ENCODE results near the gene HACE1. TPM values are rescaled to one million over a fixed set of nuclear protein-coding genes. Genes with fewer than 3 reads are reported as not detected.

HACE1 gene
- total RNA-seq, 1 experiment from 2014 or later, result 9.0 TPM

DNA sequence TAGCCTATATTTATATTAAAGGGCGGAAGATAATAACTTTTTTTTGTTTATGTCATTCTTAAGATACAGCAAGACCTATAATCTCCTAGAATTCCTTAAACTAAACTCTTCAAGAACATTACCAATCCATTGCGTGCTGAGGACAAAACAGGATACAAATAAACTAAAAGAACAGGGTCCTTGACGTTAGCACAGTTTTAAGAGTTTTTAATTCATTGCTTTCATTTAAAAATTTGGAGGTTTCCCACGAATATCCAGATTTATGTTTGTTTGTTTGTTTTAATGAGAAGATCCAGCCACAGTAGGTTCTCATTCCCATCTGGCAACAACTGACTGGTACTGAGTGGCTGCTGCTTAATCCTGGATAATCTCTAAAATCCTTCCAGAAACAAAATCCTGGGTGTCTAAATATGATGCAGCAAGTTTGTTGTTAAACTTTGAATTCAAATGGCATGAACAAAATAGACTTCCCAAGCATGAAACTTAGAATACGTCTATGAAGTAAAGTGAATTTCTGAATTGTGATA lies 153.7 kb downstream of the HACE1 start:
- in situ Hi-C loops (cut with HindIII; ENCODE audit: low pct_unique_long_range_greater_than_20kb, low sequenced_read_pairs), result no loop called here
- no peak for DNase-seq (ENCODE audit: low read depth, low spot score)

DNA sequence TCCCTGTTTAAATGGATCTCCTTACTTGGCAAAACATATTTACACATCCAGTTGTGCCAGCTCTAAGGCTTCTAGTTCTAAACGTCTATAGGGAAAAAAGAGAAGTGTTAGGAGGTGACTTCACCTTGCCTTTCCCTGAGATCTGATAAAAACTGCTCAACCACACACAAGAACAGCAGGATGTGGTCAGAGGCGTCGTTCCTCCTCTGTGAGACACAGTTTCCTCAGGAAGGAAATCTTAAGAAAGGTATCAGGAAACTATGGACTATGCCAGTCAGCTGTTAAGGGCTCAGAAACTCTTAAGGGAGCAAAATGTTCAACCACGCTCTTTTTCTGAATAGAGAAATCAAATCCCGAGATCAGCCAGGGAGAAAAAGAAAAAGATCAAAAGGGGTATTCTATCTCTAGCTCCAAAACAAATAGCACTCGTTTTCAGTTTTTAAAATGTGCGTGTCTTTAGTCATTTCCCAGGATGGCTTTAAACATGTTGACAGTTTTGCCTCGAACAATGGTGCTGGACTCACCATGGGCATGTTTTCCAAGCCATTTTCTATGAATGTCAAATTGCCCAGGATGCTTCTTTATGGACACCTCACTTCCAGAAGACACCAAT lies 154.5 kb downstream of the HACE1 start:
- in situ Hi-C loops (cut with HindIII; ENCODE audit: low pct_unique_long_range_greater_than_20kb, low sequenced_read_pairs), result no loop called here
- no peak for DNase-seq (ENCODE audit: low read depth, low spot score)

DNA sequence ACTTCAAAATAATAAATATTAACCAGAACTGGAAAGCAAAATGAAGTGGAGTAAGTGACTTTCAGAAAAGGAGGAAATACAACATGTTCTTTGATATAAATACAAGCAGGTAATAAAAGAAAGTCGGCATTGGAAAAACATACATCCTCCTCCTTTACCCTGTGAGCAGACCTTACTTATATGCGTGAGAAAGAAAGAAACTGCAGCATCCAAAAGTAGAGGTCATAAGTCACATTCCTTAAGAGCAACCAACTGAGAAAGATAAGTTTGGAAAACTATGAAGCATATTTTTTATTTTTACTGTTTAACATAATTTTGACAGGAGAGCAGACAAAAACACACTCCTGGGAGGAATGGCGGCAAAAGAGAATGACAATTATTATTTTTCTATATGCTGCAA lies 155.5 kb downstream of the HACE1 start:
- no peak for DNase-seq (ENCODE audit: low read depth, low spot score)
- in situ Hi-C loops (cut with HindIII; ENCODE audit: low pct_unique_long_range_greater_than_20kb, low sequenced_read_pairs), result no loop called here

DNA sequence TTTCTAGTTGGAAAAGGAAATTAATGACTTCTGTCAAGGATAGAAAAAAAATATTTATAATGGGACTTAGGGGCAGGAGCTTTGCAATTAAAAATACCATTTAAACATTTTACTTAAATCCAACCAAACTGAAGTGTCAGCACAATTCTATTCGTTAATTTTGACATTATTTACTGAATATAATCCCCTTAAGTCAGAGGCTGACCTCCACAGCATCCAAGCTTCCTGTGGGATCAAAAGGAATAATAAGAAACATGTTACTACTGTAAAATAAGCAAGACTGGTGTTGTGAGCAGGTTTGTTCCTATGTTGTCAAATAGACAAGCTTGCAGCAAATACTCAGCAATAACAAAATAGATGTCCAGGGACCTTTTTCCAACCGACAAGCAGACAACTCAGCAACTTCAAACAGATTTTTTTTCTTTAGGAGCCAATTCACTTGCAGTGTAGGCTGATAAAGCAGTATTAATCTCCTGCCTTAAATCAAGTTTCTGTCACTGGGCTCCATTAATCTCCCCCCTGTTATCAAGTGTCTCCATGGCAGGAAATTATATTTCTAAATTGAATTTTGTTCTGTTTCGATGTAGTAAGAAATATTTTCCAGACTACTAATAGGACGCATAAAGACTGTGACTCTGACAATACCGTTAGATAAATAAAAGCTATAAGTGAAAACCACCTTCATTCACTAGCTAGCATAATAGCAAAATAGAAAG lies 157.4 kb downstream of the HACE1 start:
- no peak for DNase-seq (ENCODE audit: low read depth, low spot score)
- in situ Hi-C loops (cut with HindIII; ENCODE audit: low pct_unique_long_range_greater_than_20kb, low sequenced_read_pairs), result no loop called here

DNA sequence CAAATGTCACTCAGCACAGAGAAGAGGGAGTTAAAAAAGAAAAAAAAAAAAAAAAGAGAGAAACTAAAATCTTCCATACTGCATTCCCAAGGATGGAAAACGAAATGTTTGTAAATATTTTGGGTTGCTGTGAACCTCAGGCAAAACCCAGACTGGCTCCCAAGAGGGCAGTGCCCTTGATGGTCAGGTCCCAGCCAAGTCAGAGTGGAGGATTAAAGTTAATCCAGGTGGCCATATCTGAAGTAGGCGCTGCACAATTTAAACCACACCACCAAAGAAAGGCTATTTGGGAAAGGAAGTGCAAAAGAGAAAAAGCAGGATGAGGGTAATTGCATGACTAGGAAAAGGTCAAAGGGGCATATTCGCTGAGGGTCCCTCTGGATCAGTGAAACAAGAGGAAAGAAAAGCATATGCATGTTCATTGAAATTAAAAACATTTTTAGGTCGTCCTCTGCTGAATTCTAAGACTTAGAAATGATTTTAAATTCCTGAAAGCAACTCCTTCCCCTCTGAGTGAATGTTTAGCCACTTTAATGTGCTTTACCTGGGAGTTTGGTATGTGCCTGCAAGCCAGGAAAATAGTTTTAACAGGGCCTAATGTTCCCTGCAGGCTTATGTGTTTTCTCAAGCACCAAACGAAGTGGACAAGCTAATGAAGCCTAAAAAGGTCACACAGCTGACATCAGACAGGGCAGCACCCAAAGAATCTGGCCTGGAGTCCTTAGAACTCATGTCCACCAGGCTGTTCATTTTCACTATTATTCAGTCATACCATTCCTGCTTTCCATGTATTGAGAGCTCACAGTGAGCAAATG lies 159.1 kb downstream of the HACE1 start:
- no peak for DNase-seq (ENCODE audit: low read depth, low spot score)
- in situ Hi-C loops (cut with HindIII; ENCODE audit: low pct_unique_long_range_greater_than_20kb, low sequenced_read_pairs), result no loop called here

DNA sequence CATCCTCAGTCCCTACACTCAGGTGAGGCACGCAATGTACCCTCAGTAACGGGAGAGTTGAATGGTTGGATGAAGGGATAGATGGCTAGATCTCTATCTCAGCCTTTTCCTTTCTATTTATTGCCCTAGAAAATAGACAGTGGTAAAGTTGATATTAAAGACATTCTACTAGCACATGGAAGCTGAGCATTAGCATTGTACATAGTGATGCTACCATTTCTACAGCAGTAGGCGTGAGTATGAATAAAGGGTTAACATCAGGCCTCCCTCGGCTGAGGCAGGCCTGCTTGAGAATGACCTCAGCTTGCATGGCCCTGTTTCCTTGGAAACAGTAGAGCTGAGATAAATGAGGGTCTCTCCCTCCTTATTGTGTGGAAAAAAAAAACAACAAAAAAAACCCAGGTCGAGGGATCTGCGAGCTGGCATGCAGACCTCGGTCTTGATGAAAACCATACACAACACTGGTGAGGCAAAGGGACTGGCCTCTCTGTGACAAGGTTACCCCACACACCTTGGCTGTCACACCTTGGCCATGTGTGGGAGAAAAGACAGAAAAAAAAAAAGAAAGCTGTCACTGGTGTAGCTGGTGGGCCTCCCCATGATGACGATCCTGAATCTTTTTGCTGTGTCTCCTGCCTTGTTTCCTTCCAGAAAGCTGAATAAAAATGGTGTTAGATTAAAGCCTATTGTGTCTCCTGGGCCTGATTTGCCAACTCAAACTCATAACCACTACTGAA lies 160.0 kb downstream of the HACE1 start:
- in situ Hi-C loops (cut with HindIII; ENCODE audit: low pct_unique_long_range_greater_than_20kb, low sequenced_read_pairs), result no loop called here
- no peak for DNase-seq (ENCODE audit: low read depth, low spot score)

DNA sequence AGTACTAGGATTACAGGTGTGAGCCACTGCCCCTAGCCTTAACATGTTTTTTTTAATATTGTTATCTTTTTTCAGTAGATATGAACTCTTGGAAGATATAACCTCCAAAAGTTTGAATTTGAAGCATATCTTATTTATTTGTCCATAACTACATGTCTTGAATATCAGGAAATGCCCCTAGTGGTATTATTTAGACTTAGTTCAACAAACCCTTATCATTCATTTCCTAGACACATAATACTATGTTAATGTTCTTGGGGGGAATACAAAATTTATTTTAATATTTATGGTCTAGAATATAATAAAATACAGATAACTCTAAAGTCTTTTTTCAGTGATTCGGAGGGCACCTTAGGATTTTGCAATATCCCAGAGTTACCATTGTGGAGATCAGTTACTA lies 160.7 kb downstream of the HACE1 start:
- in situ Hi-C loops (cut with HindIII; ENCODE audit: low pct_unique_long_range_greater_than_20kb, low sequenced_read_pairs), result no loop called here
- no peak for DNase-seq (ENCODE audit: low read depth, low spot score)

DNA sequence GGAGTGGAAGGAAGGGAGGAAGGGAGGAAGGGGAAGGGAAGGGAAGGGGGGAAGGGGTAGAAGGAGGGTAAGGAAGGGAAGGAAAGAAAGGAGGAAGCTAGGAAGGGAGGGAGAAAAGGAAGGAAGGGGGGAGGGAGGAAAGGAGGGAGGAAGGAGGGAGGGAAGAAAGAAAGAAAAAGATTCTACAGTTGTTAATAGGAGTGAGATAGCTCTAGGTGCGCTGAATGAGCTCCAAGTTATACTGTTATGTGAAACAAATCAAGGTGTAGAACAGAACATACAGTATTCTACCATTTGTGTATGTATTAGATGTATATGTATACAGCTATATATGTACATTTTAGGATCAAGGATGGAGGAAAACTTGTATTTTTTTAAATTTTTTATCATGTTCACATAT lies 167.7 kb downstream of the HACE1 start:
- in situ Hi-C loops (cut with HindIII; ENCODE audit: low pct_unique_long_range_greater_than_20kb, low sequenced_read_pairs), result no loop called here
- DNase-seq (ENCODE audit: low read depth, low spot score), result no peak

DNA sequence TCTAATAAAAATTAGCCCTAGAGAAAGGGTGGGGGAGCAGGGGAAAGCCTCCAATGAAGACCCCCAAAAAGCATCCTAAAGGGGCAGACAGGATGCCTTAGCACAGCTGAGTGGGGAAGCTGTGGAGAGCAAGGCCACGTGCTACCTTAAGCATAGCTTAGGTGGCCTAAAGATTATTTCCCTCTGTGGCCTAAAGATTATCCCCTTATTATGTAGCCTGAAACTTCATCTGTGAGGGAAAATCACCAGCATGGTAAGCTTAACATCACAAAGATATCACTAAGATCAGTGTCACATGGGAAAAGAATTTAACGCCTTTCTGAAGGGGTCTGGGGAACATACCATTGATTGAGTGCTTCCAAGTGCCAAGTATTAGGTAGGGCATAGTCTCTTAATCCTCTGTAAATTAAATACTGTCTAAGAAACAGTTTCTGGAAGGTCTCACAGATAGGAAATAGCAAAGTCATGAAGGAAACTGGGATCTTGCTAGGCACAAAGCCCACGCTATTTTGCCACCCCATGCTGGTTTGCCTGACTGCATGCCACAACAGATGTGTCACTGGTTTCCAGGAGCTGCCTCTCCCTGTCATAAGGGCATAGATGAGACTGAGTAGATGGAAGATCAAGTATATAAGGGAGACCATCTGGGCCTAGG lies 170.0 kb downstream of the HACE1 start:
- DNase-seq (ENCODE audit: low read depth, low spot score), result no peak
- in situ Hi-C loops (cut with HindIII; ENCODE audit: low pct_unique_long_range_greater_than_20kb, low sequenced_read_pairs), result no loop called here

DNA sequence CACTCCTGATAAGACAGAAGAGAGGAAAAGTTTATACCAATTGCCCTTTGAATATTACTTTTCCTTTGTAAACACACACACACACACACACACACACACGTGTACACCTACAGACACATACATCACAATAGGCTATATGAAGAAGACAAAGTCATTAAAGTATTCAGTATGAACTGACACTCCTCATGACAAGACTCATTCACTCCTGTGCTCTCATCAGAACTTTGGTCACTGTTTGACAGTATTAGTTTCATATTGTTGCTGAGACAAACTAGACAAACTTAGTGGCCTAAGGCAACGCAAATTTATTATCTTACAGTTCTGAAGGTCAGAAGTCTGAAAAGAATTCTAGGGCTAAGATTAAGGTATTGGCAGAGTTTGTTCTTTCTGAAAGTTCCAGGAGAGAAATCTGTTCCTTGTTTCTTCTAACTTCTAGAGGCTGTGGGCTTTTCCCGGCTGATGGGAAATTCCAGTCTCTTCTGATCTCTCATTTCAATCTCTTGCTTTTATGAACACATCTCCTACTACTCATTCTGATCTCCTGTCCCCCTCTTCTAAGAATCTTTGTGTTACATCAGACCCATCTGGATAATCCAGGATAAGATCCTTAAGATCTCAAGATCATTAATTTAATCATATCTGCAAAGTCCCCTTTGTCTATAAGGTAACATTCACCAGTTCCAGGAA lies 171.3 kb downstream of the HACE1 start:
- in situ Hi-C loops (cut with HindIII; ENCODE audit: low pct_unique_long_range_greater_than_20kb, low sequenced_read_pairs), result no loop called here
- no peak for DNase-seq (ENCODE audit: low read depth, low spot score)

DNA sequence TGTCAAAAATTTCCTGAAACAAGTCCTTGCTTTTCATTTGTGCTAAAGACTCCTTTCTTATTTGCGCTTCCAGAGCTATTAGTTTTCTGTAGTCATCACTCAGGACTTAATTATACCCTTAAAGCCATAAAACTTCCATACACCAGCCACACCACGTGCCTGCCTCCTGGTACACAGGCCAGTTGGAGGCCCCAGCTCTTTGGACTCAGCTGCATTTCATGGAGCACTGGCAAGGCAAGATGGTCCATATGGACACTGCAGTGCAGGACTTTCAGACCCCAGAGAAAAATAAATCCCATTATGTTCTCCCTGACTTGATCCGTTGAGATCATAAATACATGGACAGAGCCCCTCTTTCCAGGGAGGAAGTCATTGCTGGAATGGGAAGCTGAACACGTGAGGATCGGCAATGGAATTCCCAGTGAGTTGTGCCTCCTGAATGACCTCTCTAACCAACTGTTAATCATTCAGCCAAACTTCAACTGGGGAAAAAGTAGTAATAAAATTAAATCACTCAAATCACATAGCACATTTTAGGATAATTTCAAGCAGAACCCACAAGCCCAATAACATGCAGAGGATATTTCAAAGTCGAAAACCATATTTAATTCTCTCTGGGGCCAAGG lies 173.1 kb downstream of the HACE1 start:
- in situ Hi-C loops (cut with HindIII; ENCODE audit: low pct_unique_long_range_greater_than_20kb, low sequenced_read_pairs), result no loop called here
- no peak for DNase-seq (ENCODE audit: low read depth, low spot score)

DNA sequence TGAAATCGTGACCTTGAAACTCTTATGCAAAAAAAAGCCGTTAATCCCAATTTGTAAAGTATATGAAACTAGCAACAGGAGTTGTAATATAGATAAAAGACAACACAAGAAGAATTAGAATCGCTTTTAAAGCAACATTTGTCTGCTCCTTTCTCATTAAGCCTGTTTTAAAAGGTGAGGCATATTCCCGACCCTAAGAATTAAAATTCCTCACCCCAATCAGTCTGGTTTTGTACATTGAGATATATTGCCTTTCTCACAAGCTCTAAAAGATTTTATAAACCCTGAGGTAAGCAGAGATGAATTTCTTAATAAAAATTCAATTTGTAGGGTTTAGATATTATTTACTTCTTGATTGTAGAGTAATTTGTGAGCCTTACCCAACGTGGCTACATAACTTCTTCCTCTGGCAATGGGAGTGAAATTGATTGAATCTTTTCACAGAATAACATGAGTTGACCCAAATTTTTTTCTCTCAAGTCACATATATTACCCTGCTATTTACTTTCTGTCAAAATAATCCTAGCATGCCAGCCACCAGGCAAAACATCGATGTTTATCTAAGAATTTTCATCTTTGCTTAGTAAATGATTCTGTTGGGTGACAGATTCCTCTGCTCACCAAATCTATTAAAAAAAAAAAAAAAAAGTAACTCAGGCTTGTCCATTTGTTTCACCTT lies 173.7 kb downstream of the HACE1 start:
- DNase-seq (ENCODE audit: low read depth, low spot score), result no peak
- in situ Hi-C loops (cut with HindIII; ENCODE audit: low pct_unique_long_range_greater_than_20kb, low sequenced_read_pairs), result no loop called here

DNA sequence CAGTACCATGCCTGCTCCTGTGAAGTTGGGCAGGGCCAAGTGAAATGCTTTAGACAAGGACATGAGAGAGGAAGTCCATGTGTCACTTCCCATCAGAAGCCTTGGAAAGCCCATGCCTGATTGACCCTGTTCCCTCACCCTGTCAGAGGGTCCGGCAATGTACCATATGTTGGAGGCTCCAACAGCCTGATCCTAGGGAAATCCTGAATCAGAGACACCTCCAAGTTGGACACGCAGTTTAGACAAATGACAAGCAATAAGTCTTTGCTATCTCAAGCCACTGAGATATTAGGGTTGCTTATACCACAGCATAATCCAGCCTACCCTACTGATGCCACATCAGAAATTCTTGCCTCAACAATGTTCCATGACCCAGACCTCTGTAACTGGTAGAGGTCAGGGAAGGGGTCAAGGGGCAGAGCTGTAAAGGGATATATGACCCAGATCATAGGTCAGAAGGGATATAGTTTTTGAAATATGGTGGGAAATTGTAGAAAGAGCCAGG lies 174.8 kb downstream of the HACE1 start:
- in situ Hi-C loops (cut with HindIII; ENCODE audit: low pct_unique_long_range_greater_than_20kb, low sequenced_read_pairs), result no loop called here
- DNase-seq (ENCODE audit: low read depth, low spot score), result no peak

DNA sequence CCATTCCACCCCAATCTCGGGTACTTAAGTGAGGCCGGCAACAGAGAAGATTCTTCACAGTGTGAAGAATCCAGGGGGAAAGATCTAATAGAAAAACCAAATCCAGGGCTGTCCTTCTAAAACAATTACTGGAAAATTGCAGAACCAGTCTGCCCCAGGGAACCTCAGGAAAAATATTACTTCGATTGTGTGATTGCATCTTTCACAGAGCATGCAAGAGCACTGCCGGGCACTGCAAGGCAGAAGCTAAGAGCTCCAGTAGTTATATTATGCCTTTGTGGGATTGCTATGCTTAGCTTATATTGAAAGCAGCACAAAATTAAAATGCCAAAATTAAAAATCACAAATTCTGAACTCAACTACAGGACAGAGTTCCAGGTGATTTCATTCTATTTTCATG lies 175.9 kb downstream of the HACE1 start:
- in situ Hi-C loops (cut with HindIII; ENCODE audit: low pct_unique_long_range_greater_than_20kb, low sequenced_read_pairs), result no loop called here
- DNase-seq (ENCODE audit: low read depth, low spot score), result no peak

DNA sequence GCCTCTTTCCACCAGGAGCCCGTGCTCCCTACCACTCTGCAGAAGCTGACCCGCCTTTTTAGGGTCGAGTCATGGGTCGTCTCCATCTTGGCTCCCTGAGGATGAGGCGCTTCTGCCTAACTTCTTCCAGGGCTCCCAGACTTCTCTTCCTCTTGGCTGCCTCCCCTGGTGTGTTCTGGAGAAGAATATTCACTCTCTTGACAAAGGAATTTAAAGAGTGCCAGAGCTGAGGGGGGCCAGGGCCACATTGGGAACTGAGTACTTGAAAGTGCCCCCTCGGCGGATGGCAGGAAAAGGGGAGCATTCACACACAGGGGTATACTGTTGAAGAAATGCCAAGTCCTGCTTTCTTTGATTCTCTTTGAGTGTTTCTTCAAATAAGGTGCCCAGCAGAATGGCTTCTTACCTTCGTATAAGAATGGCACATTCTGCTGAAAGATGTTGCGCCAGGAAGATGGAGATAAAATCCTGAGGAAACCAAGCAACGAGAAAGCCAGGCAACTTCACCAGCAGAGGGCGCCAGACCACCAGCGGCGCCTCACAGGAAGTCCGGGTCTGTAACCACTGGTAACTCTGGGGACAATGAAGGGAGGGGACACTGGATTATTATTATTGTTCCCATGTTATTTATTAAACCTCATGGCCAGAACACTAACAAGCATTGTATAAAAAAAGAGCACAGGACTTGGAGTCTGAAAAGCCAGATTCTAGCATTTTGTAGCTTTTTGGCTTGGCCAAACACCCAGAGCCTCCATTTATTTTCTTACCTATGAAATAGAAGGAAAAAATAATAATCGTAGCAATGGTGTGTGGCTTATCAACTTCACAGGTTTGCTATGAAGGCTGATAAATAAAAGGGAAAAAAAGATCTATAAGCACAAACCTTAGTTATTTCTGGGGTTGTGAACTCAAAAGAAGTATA lies 176.7 kb downstream of the HACE1 start:
- DNase-seq (ENCODE audit: low read depth, low spot score), result peak; percentile 63
- in situ Hi-C loops (cut with HindIII; ENCODE audit: low pct_unique_long_range_greater_than_20kb, low sequenced_read_pairs), result no loop called here

Data from SK-MEL-5 (cell line).